Measurements from ENCODE around the gene EDEM3. TPM values are rescaled to one million over a fixed set of nuclear protein-coding genes. Genes with fewer than 3 reads are reported as not detected.

The EDEM3 gene
- total RNA-seq, 3 donors from 2014 or later (not counting 1 experiment from before 2014, with no cell fraction given) = 8.9 to 15.4 (median 15.1) TPM

GRCh38 chr1:184656221-184656620 is 98.4 kb downstream of the EDEM3 start:
- Mint-ChIP-seq H3K4me1 (no peaks in the 10 kb centered on the region), H3K36me3 (no peaks in the 10 kb centered on the region), H3K4me3 (no peak overlapping the region), H3K27ac (no peak overlapping the region), H3K27me3 (ENCODE audit: low read depth in 2 of 2) (peaks cover 0 to 2% of the 10 kb centered on the region in 2 donors), H3K9me3 (peaks cover 0 to 2% of the 10 kb centered on the region in 2 donors)
- WGBS (ENCODE audit: insufficient coverage) = no CpG with 5 or more reads among the region's 2 CpGs
- ATAC-seq = no peak
- TF ChIP-seq CTCF (IDR thresholded peaks at IDR 0.05) = no peak
- Histone ChIP-seq H3K36me3 (ENCODE audit: control insufficient read depth, insufficient read depth, low read length) (no peaks in the 10 kb centered on the region), H3K9me3 (ENCODE audit: control insufficient read depth, insufficient read depth, low read length) (no peaks in the 10 kb centered on the region), H3K4me3 (ENCODE audit: low read length) (no peak overlapping the region), H3K27me3 (ENCODE audit: control insufficient read depth, insufficient read depth, low read length) (no peaks in the 10 kb centered on the region), H3K4me1 (ENCODE audit: control insufficient read depth, insufficient read depth, low read length) (no peaks in the 10 kb centered on the region), H3K27ac (ENCODE audit: low read length) (no peak overlapping the region)
- DNase-seq = no peak
- intact Hi-C loops (cut with micrococcal nuclease) = no loop called here

GRCh38 chr1:184655185-184655584 is 99.5 kb downstream of the EDEM3 start:
- H3K9me3 Mint-ChIP-seq = peaks cover 0 to 2% of the 10 kb centered on the region in 2 donors
- ATAC-seq = no peak

GRCh38 chr1:184650177-184650866 is 104.3 kb downstream of the EDEM3 start:
- Histone ChIP-seq H3K36me3 (ENCODE audit: control insufficient read depth, insufficient read depth, low read length) (no peaks in the 10 kb centered on the region), H3K4me1 (ENCODE audit: control insufficient read depth, insufficient read depth, low read length) (no peaks in the 10 kb centered on the region), H3K27ac (ENCODE audit: low read length) (no peak overlapping the region), H3K4me3 (ENCODE audit: low read length) (no peak overlapping the region), H3K9me3 (ENCODE audit: control insufficient read depth, insufficient read depth, low read length) (no peaks in the 10 kb centered on the region), H3K27me3 (ENCODE audit: control insufficient read depth, insufficient read depth, low read length) (no peaks in the 10 kb centered on the region)
- H3K9me3 Mint-ChIP-seq = peaks cover 0 to 2% of the 10 kb centered on the region in 2 donors
- DNase-seq (no peak), ATAC-seq (peak in 1 of 3 donors; percentile 38)
- H3K36me3 Mint-ChIP-seq = no peaks in the 10 kb centered on the region
- H3K27ac Mint-ChIP-seq = no peak overlapping the region
- peaks cover 2 to 7% of the 10 kb centered on the region in 2 donors for H3K27me3 Mint-ChIP-seq (ENCODE audit: low read depth in 2 of 2)
- no peaks in the 10 kb centered on the region for H3K4me1 Mint-ChIP-seq
- H3K4me3 Mint-ChIP-seq = no peak overlapping the region
- intact Hi-C loops (cut with micrococcal nuclease) = no loop called here
- WGBS (ENCODE audit: insufficient coverage) = 97% methylated on average over 4 of the region's 5 CpGs
- no peak for TF ChIP-seq CTCF (IDR thresholded peaks at IDR 0.05)

More at GRCh38 chr1:184655185-184655584, 99.5 kb downstream of the EDEM3 start:
- Histone ChIP-seq H3K9me3 (ENCODE audit: control insufficient read depth, insufficient read depth, low read length) (no peaks in the 10 kb centered on the region), H3K4me3 (ENCODE audit: low read length) (no peak overlapping the region), H3K27ac (ENCODE audit: low read length) (no peak overlapping the region), H3K36me3 (ENCODE audit: control insufficient read depth, insufficient read depth, low read length) (no peaks in the 10 kb centered on the region), H3K4me1 (ENCODE audit: control insufficient read depth, insufficient read depth, low read length) (no peaks in the 10 kb centered on the region), H3K27me3 (ENCODE audit: control insufficient read depth, insufficient read depth, low read length) (no peaks in the 10 kb centered on the region)
- intact Hi-C loops (cut with micrococcal nuclease) = no loop called here
- Mint-ChIP-seq H3K4me3 (no peak overlapping the region), H3K36me3 (no peaks in the 10 kb centered on the region), H3K4me1 (no peaks in the 10 kb centered on the region), H3K27ac (no peak overlapping the region), H3K27me3 (ENCODE audit: low read depth in 2 of 2) (peaks cover 2 to 6% of the 10 kb centered on the region in 2 donors)
- no peak for TF ChIP-seq CTCF (IDR thresholded peaks at IDR 0.05)
- DNase-seq = no peak

GRCh38 chr1:184649451-184649888 is 105.2 kb downstream of the EDEM3 start:
- Histone ChIP-seq H3K4me3 (ENCODE audit: low read length) (no peak overlapping the region), H3K4me1 (ENCODE audit: control insufficient read depth, insufficient read depth, low read length) (no peaks in the 10 kb centered on the region), H3K27ac (ENCODE audit: low read length) (no peak overlapping the region), H3K36me3 (ENCODE audit: control insufficient read depth, insufficient read depth, low read length) (no peaks in the 10 kb centered on the region), H3K9me3 (ENCODE audit: control insufficient read depth, insufficient read depth, low read length) (no peaks in the 10 kb centered on the region), H3K27me3 (ENCODE audit: control insufficient read depth, insufficient read depth, low read length) (no peaks in the 10 kb centered on the region)
- no peak overlapping the region for H3K27ac Mint-ChIP-seq
- peaks cover 2 to 7% of the 10 kb centered on the region in 2 donors for H3K27me3 Mint-ChIP-seq (ENCODE audit: low read depth in 2 of 2)
- ATAC-seq (no peak), DNase-seq (no peak)
- peaks cover 0 to 2% of the 10 kb centered on the region in 2 donors for H3K9me3 Mint-ChIP-seq
- H3K4me1 Mint-ChIP-seq = no peaks in the 10 kb centered on the region
- no peaks in the 10 kb centered on the region for H3K36me3 Mint-ChIP-seq
- H3K4me3 Mint-ChIP-seq = no peak overlapping the region
- intact Hi-C loops (cut with micrococcal nuclease) = no loop called here
- no peak for TF ChIP-seq CTCF (IDR thresholded peaks at IDR 0.05)
- 85% methylated on average over 7 of the region's 7 CpGs for WGBS (ENCODE audit: insufficient coverage)

All from natural killer cell (primary cell).